ENCODE measurements around the gene PCDHA7.
"Not testable (repeated sequence)": the region's sequence is repeated elsewhere in the genome, so short reads cannot be mapped to it uniquely, and the experiment has no call there.

PCDHA7 gene

GRCh38 chr5:140808889-140809291, 25.2 kb upstream of the PCDHA7 start:
- no peak for TF ChIP-seq CTCF (IDR thresholded peaks at IDR 0.05; ENCODE audit: borderline replicate concordance, insufficient read depth, low read depth, low read length)
- no peak overlapping the region for H3K4me3 ChIP-seq (ENCODE audit: low read depth, low read length)

- H3K4me3 ChIP-seq (ENCODE audit: low read depth, low read length) = no peak within 1 kb of the TSS
Observed at GRCh38 chr5:140821375-140822280, 12.4 kb upstream of the PCDHA7 start, which contains the start of gene PCDHA5. Gene PCDHA5 (plus strand): TSS chr5:140821613.

GRCh38 chr5:140822281-140822629, 11.8 kb upstream of the PCDHA7 start:
- no peak for TF ChIP-seq CTCF (IDR thresholded peaks at IDR 0.05; ENCODE audit: borderline replicate concordance, insufficient read depth, low read depth, low read length)
- no peak overlapping the region for H3K4me3 ChIP-seq (ENCODE audit: low read depth, low read length)

More at GRCh38 chr5:140821375-140822280, 12.4 kb upstream of the PCDHA7 start, which contains the start of gene PCDHA5:
- TF ChIP-seq CTCF (IDR thresholded peaks at IDR 0.05; ENCODE audit: borderline replicate concordance, insufficient read depth, low read depth, low read length) = peak; percentile 43; the same call in 1 of the 2 replicates

DNA sequence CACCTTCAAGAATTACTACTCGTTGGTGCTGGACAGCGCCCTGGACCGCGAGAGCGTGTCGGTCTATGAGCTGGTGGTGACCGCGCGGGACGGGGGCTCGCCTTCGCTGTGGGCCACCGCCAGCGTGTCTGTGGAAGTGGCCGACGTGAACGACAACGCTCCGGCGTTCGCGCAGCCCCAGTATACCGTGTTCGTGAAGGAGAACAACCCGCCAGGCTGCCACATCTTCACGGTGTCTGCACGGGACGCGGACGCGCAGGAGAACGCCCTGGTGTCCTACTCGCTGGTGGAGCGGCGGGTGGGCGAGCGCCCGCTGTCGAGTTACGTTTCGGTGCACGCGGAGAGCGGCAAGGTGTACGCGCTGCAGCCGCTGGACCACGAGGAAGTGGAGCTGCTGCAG, 11.1 kb upstream of the PCDHA7 start:
- not testable (repeated sequence) for H3K4me3 ChIP-seq (ENCODE audit: low read depth, low read length)

GRCh38 chr5:140823475-140823874, 10.6 kb upstream of the PCDHA7 start:
- H3K4me3 ChIP-seq (ENCODE audit: low read depth, low read length) = no peak overlapping the region
- TF ChIP-seq CTCF (IDR thresholded peaks at IDR 0.05; ENCODE audit: borderline replicate concordance, insufficient read depth, low read depth, low read length) = no peak

DNA sequence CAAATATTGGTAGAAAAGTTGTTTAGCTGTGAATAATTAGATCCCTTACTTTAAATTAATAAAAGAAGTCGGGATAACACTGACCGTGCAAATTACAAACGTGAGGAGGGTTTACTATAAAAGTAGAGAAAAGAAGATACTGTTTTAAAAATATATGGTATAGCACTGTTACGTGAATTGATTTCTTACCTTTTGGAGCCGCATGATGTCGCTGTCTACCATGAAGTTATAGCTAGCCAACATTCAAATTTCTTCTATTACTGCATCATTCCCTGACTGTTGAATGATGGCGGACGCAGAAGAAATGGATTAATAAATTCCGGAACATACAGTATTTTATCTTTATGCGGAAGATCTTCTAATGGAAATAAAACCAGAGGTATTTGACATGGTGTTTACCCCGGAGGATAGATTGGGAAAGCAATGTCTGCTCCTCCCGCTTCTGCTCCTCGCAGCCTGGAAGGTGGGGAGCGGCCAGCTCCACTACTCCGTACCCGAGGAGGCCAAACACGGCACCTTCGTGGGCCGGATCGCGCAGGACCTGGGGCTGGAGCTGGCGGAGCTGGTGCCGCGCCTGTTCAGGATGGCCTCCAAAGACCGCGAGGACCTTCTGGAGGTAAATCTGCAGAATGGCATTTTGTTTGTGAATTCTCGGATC, 6.2 kb upstream of the PCDHA7 start, which contains the start of gene PCDHA6:
Gene PCDHA6 (plus strand): TSS at position 257 of the 658 bp plus-strand sequence. CDS start 132 bp downstream, at position 389.
- TF ChIP-seq CTCF (IDR thresholded peaks at IDR 0.05; ENCODE audit: borderline replicate concordance, insufficient read depth, low read depth, low read length) = no peak
- H3K4me3 ChIP-seq (ENCODE audit: low read depth, low read length) = no peak within 1 kb of the TSS

GRCh38 chr5:140828362-140828737, 5.7 kb upstream of the PCDHA7 start:
- TF ChIP-seq CTCF (IDR thresholded peaks at IDR 0.05; ENCODE audit: borderline replicate concordance, insufficient read depth, low read depth, low read length) = no peak
- no peak overlapping the region for H3K4me3 ChIP-seq (ENCODE audit: low read depth, low read length)

DNA sequence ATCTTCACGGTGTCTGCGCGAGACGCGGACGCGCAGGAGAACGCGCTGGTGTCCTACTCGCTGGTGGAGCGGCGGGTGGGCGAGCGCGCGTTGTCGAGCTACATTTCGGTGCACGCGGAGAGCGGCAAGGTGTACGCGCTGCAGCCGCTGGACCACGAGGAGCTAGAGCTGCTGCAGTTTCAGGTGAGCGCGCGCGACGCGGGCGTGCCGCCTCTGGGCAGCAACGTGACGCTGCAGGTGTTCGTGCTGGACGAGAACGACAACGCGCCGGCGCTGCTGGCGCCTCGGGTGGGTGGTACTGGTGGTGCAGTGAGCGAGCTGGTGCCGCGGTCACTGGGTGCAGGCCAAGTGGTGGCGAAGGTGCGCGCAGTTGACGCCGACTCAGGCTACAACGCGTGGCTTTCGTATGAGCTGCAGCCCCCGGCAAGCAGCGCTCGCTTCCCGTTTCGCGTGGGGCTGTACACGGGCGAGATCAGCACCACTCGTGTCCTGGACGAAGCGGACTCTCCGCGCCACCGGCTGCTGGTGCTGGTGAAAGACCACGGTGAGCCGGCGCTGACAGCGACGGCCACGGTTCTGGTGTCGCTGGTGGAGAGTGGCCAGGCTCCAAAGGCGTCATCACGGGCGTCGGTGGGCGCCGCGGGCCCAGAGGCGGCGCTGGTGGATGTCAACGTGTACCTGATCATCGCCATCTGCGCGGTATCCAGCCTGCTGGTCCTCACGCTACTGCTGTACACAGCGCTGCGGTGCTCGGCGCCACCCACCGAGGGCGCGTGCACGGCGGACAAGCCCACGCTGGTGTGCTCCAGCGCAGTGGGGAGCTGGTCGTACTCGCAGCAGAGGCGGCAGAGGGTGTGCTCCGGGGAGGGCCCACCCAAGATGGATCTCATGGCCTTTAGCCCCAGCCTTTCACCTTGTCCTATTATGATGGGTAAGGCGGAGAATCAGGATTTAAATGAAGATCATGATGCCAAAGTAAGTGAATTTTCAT, 4.3 kb upstream of the PCDHA7 start:
- not testable (repeated sequence) for H3K4me3 ChIP-seq (ENCODE audit: low read depth, low read length)

DNA sequence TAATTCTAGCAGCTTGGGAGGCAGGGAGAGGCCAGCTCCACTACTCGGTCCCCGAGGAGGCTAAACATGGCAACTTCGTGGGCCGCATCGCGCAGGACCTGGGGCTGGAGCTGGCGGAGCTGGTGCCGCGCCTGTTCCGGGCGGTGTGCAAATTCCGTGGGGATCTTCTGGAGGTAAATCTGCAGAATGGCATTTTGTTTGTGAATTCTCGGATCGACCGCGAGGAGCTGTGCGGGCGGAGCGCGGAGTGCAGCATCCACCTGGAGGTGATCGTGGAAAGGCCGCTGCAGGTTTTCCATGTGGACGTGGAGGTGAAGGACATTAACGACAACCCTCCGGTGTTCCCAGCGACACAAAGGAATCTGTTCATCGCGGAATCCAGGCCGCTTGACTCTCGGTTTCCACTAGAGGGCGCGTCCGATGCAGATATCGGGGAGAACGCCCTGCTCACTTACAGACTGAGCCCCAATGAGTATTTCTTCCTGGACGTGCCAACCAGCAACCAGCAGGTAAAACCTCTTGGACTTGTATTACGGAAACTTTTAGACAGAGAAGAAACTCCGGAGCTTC, 455 bp downstream of the PCDHA7 start:
- not testable (repeated sequence) for H3K4me3 ChIP-seq (ENCODE audit: low read depth, low read length)
